GM19463 (cell line): ENCODE data around the gene LIG1.

Experiments
- ATAC-seq: cut with Tn5 transposase; IDR thresholded peaks from one replicate; pipeline ENCODE4 v1.9.1; 2021; ENCODE audit warnings: mild to moderate bottlenecking, moderate library complexity; ENCODE audit not compliant: unreplicated experiment

LIG1 gene

GRCh38 chr19:48182434-48182833 lies 12.3 kb upstream of the LIG1 start:
- no peak for ATAC-seq

- no peak for ATAC-seq
Observed at GRCh38 chr19:48181505-48181904, 11.4 kb upstream of the LIG1 start.

GRCh38 chr19:48176226-48176625 lies 6.1 kb upstream of the LIG1 start:
- no peak for ATAC-seq

GRCh38 chr19:48175578-48175977 lies 5.4 kb upstream of the LIG1 start:
- ATAC-seq = no peak

GRCh38 chr19:48174445-48175030 lies 4.4 kb upstream of the LIG1 start:
- ATAC-seq = no peak

GRCh38 chr19:48171710-48172109 lies 1.6 kb upstream of the LIG1 start:
- no peak for ATAC-seq

- ATAC-seq = no peak
Observed at GRCh38 chr19:48170817-48171347, 738 bp upstream of the LIG1 start.

GRCh38 chr19:48169578-48169938 lies 586 bp downstream of the LIG1 start:
- ATAC-seq = no peak

- no peak for ATAC-seq
Observed at GRCh38 chr19:48168689-48169088, 1.5 kb downstream of the LIG1 start.

- no peak for ATAC-seq
Observed at GRCh38 chr19:48158210-48158790, 11.8 kb downstream of the LIG1 start.

- ATAC-seq = no peak
Observed at GRCh38 chr19:48154003-48154402, 16.1 kb downstream of the LIG1 start.

- ATAC-seq = no peak
Observed at GRCh38 chr19:48152551-48152950, 17.6 kb downstream of the LIG1 start.

- ATAC-seq = no peak
Observed at GRCh38 chr19:48149430-48149829, 20.7 kb downstream of the LIG1 start.

- ATAC-seq = no peak
Observed at GRCh38 chr19:48148576-48148975, 21.6 kb downstream of the LIG1 start.

- ATAC-seq = no peak
Observed at GRCh38 chr19:48147597-48148175, 22.5 kb downstream of the LIG1 start.

GRCh38 chr19:48139053-48139452 lies 31.1 kb downstream of the LIG1 start:
- no peak for ATAC-seq

- no peak for ATAC-seq
Observed at GRCh38 chr19:48137411-48137810, 32.7 kb downstream of the LIG1 start.

GRCh38 chr19:48136547-48136946 lies 33.6 kb downstream of the LIG1 start:
- ATAC-seq = no peak

GRCh38 chr19:48135411-48135810 lies 34.7 kb downstream of the LIG1 start:
- no peak for ATAC-seq

GRCh38 chr19:48133094-48133493 lies 37.0 kb downstream of the LIG1 start:
- ATAC-seq = no peak

GRCh38 chr19:48127561-48127960 lies 42.6 kb downstream of the LIG1 start:
- ATAC-seq = no peak

- ATAC-seq = no peak
Observed at GRCh38 chr19:48123907-48124651, 46.1 kb downstream of the LIG1 start.
